Measurements from ENCODE around the gene COL6A1. TPM values are rescaled to one million over a fixed set of nuclear protein-coding genes. Genes with fewer than 3 reads are reported as not detected.

The COL6A1 gene
- total and polyA plus RNA-seq, 2 donors (not counting 3 experiments of a cell fraction or from before 2014, with no cell fraction given): 30.1 to 42.4 TPM

GRCh38 chr21:46009951-46010705 lies 28.6 kb downstream of the COL6A1 start:
- no peaks in the 10 kb centered on the region for H3K4me1 ChIP-seq (ENCODE audit: control insufficient read depth, extremely low read depth, insufficient read depth, low read length)
- H3K27ac ChIP-seq (ENCODE audit: insufficient read depth, low read depth, low read length): no peak overlapping the region
- H3K27me3 ChIP-seq (ENCODE audit: control insufficient read depth in 2 of 2, insufficient read depth in 2 of 2, low read length in 2 of 2): peaks cover 2 to 19% of the 10 kb centered on the region in 2 experiments
- no peaks in the 10 kb centered on the region for H3K79me2 ChIP-seq (ENCODE audit: control insufficient read depth, insufficient read depth, low read length)
- H3K36me3 ChIP-seq (ENCODE audit: control insufficient read depth in 2 of 2, extremely low read depth in 1 of 2, insufficient read depth in 2 of 2, low read length in 2 of 2): no peaks in the 10 kb centered on the region
- ChIA-PET POLR2A (no interaction called here), CTCF (interaction anchor here (1.5 kb wide), 1 partner anchor 133 kb away, joined by 3 read pairs; no protein-coding TSS in a partner anchor)
- TF ChIP-seq JUN (IDR thresholded peaks at IDR 0.05; ENCODE audit: borderline replicate concordance, insufficient read depth, insufficient read length, low read depth) (no peak), POLR2AphosphoS5 (IDR thresholded peaks at IDR 0.05; ENCODE audit: insufficient read depth, low read depth, low read length) (no peak), FOS (IDR thresholded peaks at IDR 0.05; ENCODE audit: borderline replicate concordance, insufficient read depth, low read length) (no peak), EZH2 (IDR thresholded peaks at IDR 0.05; ENCODE audit: borderline replicate concordance, low read depth, low read length, severe bottlenecking) (no peak), GATA2 (IDR thresholded peaks at IDR 0.05; ENCODE audit: insufficient read depth, insufficient read length, low read depth, low read length) (no peak), POLR2A (IDR thresholded peaks at IDR 0.05; ENCODE audit: low read depth, low read length) (no peak), MYC (IDR thresholded peaks at IDR 0.05; ENCODE audit: low read depth, low read length) (no peak)
- TF ChIP-seq, protein P1, sequence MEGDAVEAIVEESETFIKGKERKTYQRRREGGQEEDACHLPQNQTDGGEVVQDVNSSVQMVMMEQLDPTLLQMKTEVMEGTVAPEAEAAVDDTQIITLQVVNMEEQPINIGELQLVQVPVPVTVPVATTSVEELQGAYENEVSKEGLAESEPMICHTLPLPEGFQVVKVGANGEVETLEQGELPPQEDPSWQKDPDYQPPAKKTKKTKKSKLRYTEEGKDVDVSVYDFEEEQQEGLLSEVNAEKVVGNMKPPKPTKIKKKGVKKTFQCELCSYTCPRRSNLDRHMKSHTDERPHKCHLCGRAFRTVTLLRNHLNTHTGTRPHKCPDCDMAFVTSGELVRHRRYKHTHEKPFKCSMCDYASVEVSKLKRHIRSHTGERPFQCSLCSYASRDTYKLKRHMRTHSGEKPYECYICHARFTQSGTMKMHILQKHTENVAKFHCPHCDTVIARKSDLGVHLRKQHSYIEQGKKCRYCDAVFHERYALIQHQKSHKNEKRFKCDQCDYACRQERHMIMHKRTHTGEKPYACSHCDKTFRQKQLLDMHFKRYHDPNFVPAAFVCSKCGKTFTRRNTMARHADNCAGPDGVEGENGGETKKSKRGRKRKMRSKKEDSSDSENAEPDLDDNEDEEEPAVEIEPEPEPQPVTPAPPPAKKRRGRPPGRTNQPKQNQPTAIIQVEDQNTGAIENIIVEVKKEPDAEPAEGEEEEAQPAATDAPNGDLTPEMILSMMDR (IDR thresholded peaks at IDR 0.05; ENCODE audit: extremely low read depth in 1 of 2, insufficient read depth in 1 of 2, low read depth in 1 of 2, low read length in 2 of 2): no peak
- TF ChIP-seq, protein P2, sequence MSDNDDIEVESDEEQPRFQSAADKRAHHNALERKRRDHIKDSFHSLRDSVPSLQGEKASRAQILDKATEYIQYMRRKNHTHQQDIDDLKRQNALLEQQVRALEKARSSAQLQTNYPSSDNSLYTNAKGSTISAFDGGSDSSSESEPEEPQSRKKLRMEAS (IDR thresholded peaks at IDR 0.05; ENCODE audit: insufficient read depth, insufficient read length): no peak
- dilution Hi-C loops (cut with MboI; ENCODE audit: extremely low pct_ligation_motif_present, low sequenced_read_pairs) (no loop called here), intact Hi-C loops (cut with micrococcal nuclease) (no loop called here)
- H3K9me3 ChIP-seq (replicated peaks; ENCODE audit: control insufficient read depth, insufficient read depth, low read length): no peaks in the 10 kb centered on the region
- H2AFZ ChIP-seq (ENCODE audit: low read depth, low read length): no peak overlapping the region
- H3K4me3 ChIP-seq (replicated peaks in 1 of 3; ENCODE audit: insufficient read depth in 1 of 3, low read depth in 1 of 3, low read length in 3 of 3): no peak overlapping the region
- no peak overlapping the region for H3K9ac ChIP-seq (replicated peaks; ENCODE audit: extremely low read depth, insufficient read depth, low read length)
- BruUV-seq (replicated peaks): no TSS peak
- FAIRE-seq: no peak
- H3K9me1 ChIP-seq (replicated peaks; ENCODE audit: control insufficient read depth, extremely low read depth, insufficient read depth, low read length): no peaks in the 10 kb centered on the region
- H4K20me1 ChIP-seq (replicated peaks; ENCODE audit: control insufficient read depth, extremely low read depth, insufficient read depth, low read length): no peaks in the 10 kb centered on the region
- H3K4me2 ChIP-seq (ENCODE audit: insufficient read depth, low read length): no peak overlapping the region
- DNase-seq (ENCODE audit: low read depth, low spot score): no peak

Data from endothelial cell of umbilical vein (primary cell).